ENCODE results near the gene DPH3. TPM values are rescaled to one million over a fixed set of nuclear protein-coding genes. Genes with fewer than 3 reads are reported as not detected.
A peak's percentile ranks its signal among the peaks of the same experiment; 100 is the strongest.

DPH3 gene
- total RNA-seq, 2 donors from 2014 or later, result 4.9 TPM

GRCh38 chr3:16288664-16289063, 23.9 kb upstream of the DPH3 start:
- DNase-seq (no peak), ATAC-seq (no peak)
- Histone ChIP-seq H3K4me3 (no peak overlapping the region), H3K27ac (no peak overlapping the region), H3K4me1 (no peaks in the 10 kb centered on the region), H3K9me3 (no peaks in the 10 kb centered on the region), H3K36me3 (replicated peaks in 1 of 2; ENCODE audit: insufficient read depth in 1 of 2, low read depth in 2 of 2) (peaks cover 0 to 3% of the 10 kb centered on the region in 2 donors), H3K27me3 (no peaks in the 10 kb centered on the region)
- 92 to 100% methylated on average over 1 of the region's 1 CpG for WGBS, 2 donors
- TF ChIP-seq POLR2A (IDR thresholded peaks at IDR 0.05), result no peak
- no peak for TF ChIP-seq CTCF (IDR thresholded peaks at IDR 0.05)
- intact Hi-C loops (cut with DNase I), result no loop called here

- intact Hi-C loops (cut with DNase I), result no loop called here
- no peaks in the 10 kb centered on the region for H3K4me1 ChIP-seq
- 63 to 84% methylated on average over 6 of the region's 6 CpGs for WGBS, 2 donors
- H3K36me3 ChIP-seq (replicated peaks in 1 of 2; ENCODE audit: insufficient read depth in 1 of 2, low read depth in 2 of 2), result peaks cover 0 to 3% of the 10 kb centered on the region in 2 donors
- DNase-seq, result no peak
- no peaks in the 10 kb centered on the region for H3K27me3 ChIP-seq
- H3K9me3 ChIP-seq, result no peaks in the 10 kb centered on the region
- ATAC-seq, result no peak
- no peak overlapping the region for H3K27ac ChIP-seq
- H3K4me3 ChIP-seq, result no peak overlapping the region
- TF ChIP-seq CTCF (IDR thresholded peaks at IDR 0.05), result no peak
Measured at GRCh38 chr3:16286751-16287543, 22.2 kb upstream of the DPH3 start.

- 85 to 94% methylated on average over 3 of the region's 3 CpGs for WGBS, 2 donors
Measured at GRCh38 chr3:16286161-16286560, 21.4 kb upstream of the DPH3 start.

GRCh38 chr3:16284633-16285032, 19.9 kb upstream of the DPH3 start:
- no peak for DNase-seq
- intact Hi-C loops (cut with DNase I), result no loop called here
- H3K9me3 ChIP-seq, result no peaks in the 10 kb centered on the region
- no peak for ATAC-seq
- peaks cover 0 to 3% of the 10 kb centered on the region in 2 donors for H3K36me3 ChIP-seq (replicated peaks in 1 of 2; ENCODE audit: insufficient read depth in 1 of 2, low read depth in 2 of 2)
- no peak overlapping the region for H3K27ac ChIP-seq
- no peaks in the 10 kb centered on the region for H3K4me1 ChIP-seq
- 85 to 100% methylated on average over 1 of the region's 1 CpG for WGBS, 2 donors
- no peak overlapping the region for H3K4me3 ChIP-seq
- H3K27me3 ChIP-seq, result no peaks in the 10 kb centered on the region
- TF ChIP-seq POLR2A (IDR thresholded peaks at IDR 0.05) (no peak), CTCF (IDR thresholded peaks at IDR 0.05) (no peak)

More at GRCh38 chr3:16286161-16286560, 21.4 kb upstream of the DPH3 start:
- H3K4me1 ChIP-seq, result no peaks in the 10 kb centered on the region
- intact Hi-C loops (cut with DNase I), result no loop called here
- H3K4me3 ChIP-seq, result no peak overlapping the region
- no peaks in the 10 kb centered on the region for H3K27me3 ChIP-seq
- H3K36me3 ChIP-seq (replicated peaks in 1 of 2; ENCODE audit: insufficient read depth in 1 of 2, low read depth in 2 of 2), result peaks cover 0 to 3% of the 10 kb centered on the region in 2 donors
- ATAC-seq (no peak), DNase-seq (peak in 1 of 4 donors; percentile 18)
- no peak overlapping the region for H3K27ac ChIP-seq
- TF ChIP-seq POLR2A (IDR thresholded peaks at IDR 0.05), result peak in 1 of 3 donors; percentile 14
- TF ChIP-seq CTCF (IDR thresholded peaks at IDR 0.05), result no peak
- H3K9me3 ChIP-seq, result no peaks in the 10 kb centered on the region

- Histone ChIP-seq H3K4me1 (no peaks in the 10 kb centered on the region), H3K36me3 (replicated peaks in 1 of 2; ENCODE audit: insufficient read depth in 1 of 2, low read depth in 2 of 2) (peaks cover 0 to 5% of the 10 kb centered on the region in 2 donors), H3K27me3 (no peaks in the 10 kb centered on the region), H3K9me3 (no peaks in the 10 kb centered on the region), H3K27ac (no peak overlapping the region), H3K4me3 (no peak overlapping the region)
- TF ChIP-seq CTCF (IDR thresholded peaks at IDR 0.05), result no peak
- TF ChIP-seq POLR2A (IDR thresholded peaks at IDR 0.05), result no peak
- WGBS, 2 donors, result 97 to 98% methylated on average over 2 of the region's 2 CpGs
- intact Hi-C loops (cut with DNase I), result no loop called here
- DNase-seq (no peak), ATAC-seq (no peak)
Measured at GRCh38 chr3:16280671-16281070, 15.9 kb upstream of the DPH3 start.
